H1 (cell line): ENCODE measurements around the gene CDC5L. TPM values are rescaled to one million over a fixed set of nuclear protein-coding genes. Genes with fewer than 3 reads are reported as not detected.

ENCODE experiments used
- CTCF ChIA-PET: fragments of 300-600 bp; sonication (Branson Sonifier 250); formaldehyde crosslinking; loops from one replicate; lab custom pipeline; 2021; ENCODE audit not compliant: partially characterized antibody; lab: Charles Lee
- POLR2A ChIA-PET: fragments of 300-600 bp; sonication (Branson Sonifier 250); formaldehyde crosslinking; loops from one replicate; lab custom pipeline; 2021; ENCODE audit warnings: inconsistent platforms; ENCODE audit not compliant: partially characterized antibody; lab: Charles Lee
- DNase-seq, 2 experiments: peaks; one replicate each; pipeline versions ENCODE4 v3.0.0 to v3.0.0-alpha.2; 2010 to 2022; ENCODE audit warnings: low spot score in 2 of 2, low read depth in 1 of 2, mixed read lengths in 1 of 2
- FAIRE-seq: peaks from 2 replicates; lab custom pipeline; 2011; peaks lifted over from hg19 to GRCh38; lab: Jason Lieb, UNC
- H2AFZ ChIP-seq: 2 replicates; pipeline ENCODE4 v1.8.1; 2012; ENCODE audit warnings: low read length, inconsistent platforms
- H2AK5ac ChIP-seq: 2 replicates; pipeline ENCODE4 v1.6.1; 2013; ENCODE audit warnings: low read depth, low read length
- H2BK120ac ChIP-seq: replicated peaks from 2 replicates; pipeline ENCODE3; 2013; ENCODE audit warnings: low read depth, low read length, inconsistent platforms
- H2BK12ac ChIP-seq: 2 replicates; pipeline ENCODE4 v1.6.1; 2013; ENCODE audit warnings: low read depth, low read length
- H2BK15ac ChIP-seq: 2 replicates; pipeline ENCODE4 v1.6.1; 2013; ENCODE audit warnings: low read length
- H2BK20ac ChIP-seq: 2 replicates; pipeline ENCODE4 v1.6.1; 2013; ENCODE audit warnings: low read length
- H2BK5ac ChIP-seq: 2 replicates; pipeline ENCODE4 v1.6.1; 2013; ENCODE audit warnings: low read depth, low read length
- H3K14ac ChIP-seq: 2 replicates; pipeline ENCODE4 v1.6.1; 2013; ENCODE audit warnings: inconsistent platforms; ENCODE audit not compliant: insufficient read length
- H3K18ac ChIP-seq: 2 replicates; pipeline ENCODE4 v1.6.1; 2013; ENCODE audit warnings: low read length; ENCODE audit errors: extremely low read depth
- H3K23ac ChIP-seq: 2 replicates; pipeline ENCODE4 v1.6.1; 2013; ENCODE audit warnings: inconsistent platforms; ENCODE audit not compliant: insufficient read length
- H3K23me2 ChIP-seq: 2 replicates; pipeline ENCODE4 v1.6.1; 2013; ENCODE audit warnings: low read depth, low read length
- H3K27ac ChIP-seq: 2 replicates; pipeline ENCODE4 v1.6.1; 2011; ENCODE audit warnings: low read depth, low read length, inconsistent platforms
- H3K27me3 ChIP-seq, 4 experiments: replicated peaks in 1 of 4; 1 replicate in 1 of 4; 2 replicates in 3 of 4; pipeline versions ENCODE4 v1.6.1 to v1.8.1; 2011 to 2013; ENCODE audit warnings: low read length in 3 of 4, mild to moderate bottlenecking in 3 of 4, inconsistent platforms in 2 of 4, mixed read lengths in 2 of 4, moderate library complexity in 1 of 4; ENCODE audit not compliant: control insufficient read depth in 3 of 4, insufficient read depth in 3 of 4; ENCODE audit errors: extremely low read depth in 1 of 4
- H3K36me3 ChIP-seq, 4 experiments: 2 replicates each; pipeline versions ENCODE4 v1.6.1 to v1.8.1; 2011 to 2013; ENCODE audit warnings: mild to moderate bottlenecking in 4 of 4, low read length in 3 of 4, moderate library complexity in 2 of 4, control low read depth in 1 of 4, inconsistent platforms in 1 of 4; ENCODE audit not compliant: insufficient read depth in 4 of 4, control insufficient read depth in 2 of 4
- H3K4ac ChIP-seq: replicated peaks from 2 replicates; pipeline ENCODE3; 2013; ENCODE audit warnings: low read length, low read depth, mixed read lengths, inconsistent platforms; ENCODE audit not compliant: insufficient read length
- H3K4me1 ChIP-seq, 4 experiments: replicated peaks in 1 of 4; 1 replicate in 1 of 4; 2 replicates in 3 of 4; pipeline versions ENCODE4 v1.6.1 to v1.8.1; 2011 to 2013; ENCODE audit warnings: low read length in 3 of 4, inconsistent platforms in 2 of 4, mixed read lengths in 1 of 4; ENCODE audit not compliant: insufficient read depth in 4 of 4, control insufficient read depth in 3 of 4
- H3K4me2 ChIP-seq, 2 experiments: 2 replicates each; pipeline versions ENCODE4 v1.6.1 to v1.8.1; 2011 to 2013; ENCODE audit warnings: low read depth in 2 of 2, low read length in 2 of 2, control low read depth in 1 of 2, inconsistent platforms in 1 of 2, mild to moderate bottlenecking in 1 of 2; ENCODE audit not compliant: insufficient read depth in 1 of 2
- H3K4me3 ChIP-seq, 4 experiments: fragments of 200-600, 300-600 bp in 1 of 4; sonication (generic), shearing (Covaris generic), sonication (Bioruptor Twin) in 1 of 4; 2 replicates each; pipeline versions ENCODE4 v1.5.1 to v1.8.1; 2011 to 2016; ENCODE audit warnings: low read length in 4 of 4, low read depth in 3 of 4, control low read depth in 2 of 4, inconsistent platforms in 2 of 4, mild to moderate bottlenecking in 2 of 4, mixed read lengths in 1 of 4, moderate library complexity in 1 of 4; ENCODE audit not compliant: insufficient read depth in 2 of 4; ENCODE audit errors: extremely low read depth in 1 of 4
- H3K56ac ChIP-seq: replicated peaks from 2 replicates; pipeline ENCODE3; 2013; ENCODE audit warnings: low read depth, mild to moderate bottlenecking, mixed read lengths, low read length, inconsistent platforms; ENCODE audit not compliant: insufficient read length
- H3K79me1 ChIP-seq: 2 replicates; pipeline ENCODE4 v1.6.1; 2013; ENCODE audit warnings: low read depth, low read length, control low read depth
- H3K79me2 ChIP-seq, 2 experiments: 2 replicates each; pipeline versions ENCODE4 v1.6.1 to v1.8.1; 2012 to 2013; ENCODE audit warnings: low read length in 2 of 2, mild to moderate bottlenecking in 2 of 2, inconsistent platforms in 1 of 2; ENCODE audit not compliant: insufficient read depth in 2 of 2, control insufficient read depth in 1 of 2
- H3K9ac ChIP-seq, 4 experiments: replicated peaks in 1 of 4; 1 replicate in 1 of 4; 2 replicates in 3 of 4; pipeline versions ENCODE4 v1.6.1 to v1.8.1; 2011 to 2013; ENCODE audit warnings: low read depth in 3 of 4, low read length in 3 of 4, control low read depth in 2 of 4, mild to moderate bottlenecking in 2 of 4, moderate library complexity in 2 of 4, inconsistent platforms in 1 of 4; ENCODE audit errors: extremely low read depth in 1 of 4
- H3K9me3 ChIP-seq, 2 experiments: 2 replicates each; pipeline versions ENCODE4 v1.6.1 to v1.8.1; 2012 to 2013; ENCODE audit warnings: mild to moderate bottlenecking in 2 of 2, moderate library complexity in 2 of 2, control low read depth in 1 of 2, inconsistent platforms in 1 of 2, low read depth in 1 of 2, low read length in 1 of 2, mixed read lengths in 1 of 2; ENCODE audit not compliant: insufficient read depth in 2 of 2
- H4K20me1 ChIP-seq, 2 experiments: replicated peaks in 1 of 2; 2 replicates each; pipeline versions ENCODE3 to v1.8.1; 2011 to 2013; ENCODE audit warnings: inconsistent platforms in 2 of 2, low read length in 2 of 2, mild to moderate bottlenecking in 1 of 2; ENCODE audit not compliant: insufficient read depth in 2 of 2, control insufficient read depth in 1 of 2
- H4K5ac ChIP-seq: 2 replicates; pipeline ENCODE4 v1.6.1; 2013; ENCODE audit warnings: low read length, low read depth, mixed read lengths, inconsistent platforms; ENCODE audit not compliant: insufficient read length
- H4K8ac ChIP-seq: 2 replicates; pipeline ENCODE4 v1.8.0; 2013; ENCODE audit warnings: mild to moderate bottlenecking, moderate library complexity, low read length, inconsistent platforms; ENCODE audit not compliant: insufficient read depth; ENCODE audit errors: extremely low read depth
- H4K91ac ChIP-seq: replicated peaks from 2 replicates; pipeline ENCODE3; 2013; ENCODE audit warnings: low read length, mixed read lengths, inconsistent platforms; ENCODE audit not compliant: insufficient read length
- ATF2 ChIP-seq: IDR thresholded peaks from 2 replicates; pipeline ENCODE4 v1.6.1; 2012; ENCODE audit warnings: low read length, inconsistent platforms
- BRCA1 ChIP-seq: IDR thresholded peaks from 2 replicates; pipeline ENCODE4 v1.6.1; 2012; ENCODE audit warnings: low read depth, low read length, improper control_type of control experiment
- CHD2 ChIP-seq: IDR thresholded peaks from 2 replicates; pipeline ENCODE4 v1.6.1; 2012; ENCODE audit warnings: low read length, improper control_type of control experiment
- CTCF ChIP-seq, 3 experiments: IDR thresholded peaks; 1 replicate in 2 of 3; 2 replicates in 1 of 3; pipeline versions ENCODE4 v1.5.1 to v1.6.1; 2011; ENCODE audit warnings: low read length in 3 of 3, mild to moderate bottlenecking in 3 of 3, inconsistent platforms in 2 of 3, low read depth in 1 of 3, moderate library complexity in 1 of 3; ENCODE audit not compliant: insufficient read depth in 1 of 3; ENCODE audit errors: control extremely low read depth in 1 of 3
- NANOG ChIP-seq: IDR thresholded peaks from 2 replicates; pipeline ENCODE4 v1.6.1; 2011; ENCODE audit warnings: low read length, low read depth, mild to moderate bottlenecking, inconsistent platforms; ENCODE audit not compliant: insufficient read depth, poor library complexity, severe bottlenecking
- NRF1 ChIP-seq: IDR thresholded peaks from 2 replicates; pipeline ENCODE4 v1.6.1; 2011; ENCODE audit warnings: mild to moderate bottlenecking, low read depth, low read length, improper control_type of control experiment
- RXRA ChIP-seq: IDR thresholded peaks from 2 replicates; pipeline ENCODE4 v1.6.1; 2011; ENCODE audit warnings: low read depth, mild to moderate bottlenecking, low read length, moderate library complexity; ENCODE audit not compliant: insufficient read depth
- WGBS, 2 experiments: shearing (Covaris generic) in 1 of 2; methylation state at CpG; one replicate each; pipeline versions ENCODE4 v1.1.6 to v1.1.7; 2013 to 2015; ENCODE audit warnings: low lambda C conversion rate in 2 of 2, mixed read lengths in 2 of 2, inconsistent platforms in 1 of 2, low coverage in 1 of 2, missing lambda C conversion rate in 1 of 2; ENCODE audit not compliant: insufficient replicate concordance in 2 of 2, insufficient coverage in 1 of 2, insufficient read length in 1 of 2; ENCODE audit errors: extremely low coverage in 1 of 2, missing lambda C conversion rate in 1 of 2; 5-methylcytosine and 5-hydroxymethylcytosine counted together
- polyA plus RNA-seq, 7 experiments: library from polyadenylated mRNA; depleted of rRNA in 3 of 7; stranded (reverse) in 5 of 7; unstranded in 2 of 7; fragments of >200 nt in 5 of 7; fragments of 200-250 nt in 2 of 7; gene quantifications; 1 replicate in 5 of 7; 2 replicates in 1 of 7; 4 replicates in 1 of 7; pipeline versions ENCODE4 v1.2.1 to v1.2.3, GENCODE V29; 2011 to 2013; ENCODE audit warnings: missing spikeins in 2 of 7, mixed read lengths in 2 of 7
- total RNA-seq: library from RNA; stranded (reverse); fragmentation: NEBNext Ultra II Directional; extraction: Animal tissue kit (Norgen Biotek cat#: 25700); gene quantifications from 2 replicates; pipeline ENCODE4 v1.2.1, GENCODE V29; 2021

Gene CDC5L
- total and polyA plus RNA-seq, 2 of the 8 experiments (the other 6 are each of a cell fraction or from before 2014, with no cell fraction given): 8.4 to 32.8 TPM

- WGBS, 2 experiments: 89% methylated on average over 15 of the region's 15 CpGs; no CpG with 5 or more reads in 1 of the 2 experiments
- Histone ChIP-seq H3K4me2 (no peak overlapping the region), H3K9ac (no peak overlapping the region), H2BK120ac (no peak overlapping the region), H2BK15ac (no peak overlapping the region), H2BK20ac (no peak overlapping the region), H2AFZ (no peak overlapping the region), H3K23me2 (no peaks in the 10 kb centered on the region), H3K4ac (no peak overlapping the region), H3K4me3 (no peak overlapping the region), H3K4me1 (no peaks in the 10 kb centered on the region), H2BK5ac (no peak overlapping the region), H3K23ac (no peak overlapping the region), H3K79me1 (no peaks in the 10 kb centered on the region), H3K9me3 (no peaks in the 10 kb centered on the region), H3K56ac (no peak overlapping the region), H3K36me3 (no peaks in the 10 kb centered on the region), H3K27me3 (no peaks in the 10 kb centered on the region; a peak in 1 of 7 replicates), H4K5ac (no peak overlapping the region), H2BK12ac (no peak overlapping the region), H3K27ac (no peak overlapping the region), H3K79me2 (no peaks in the 10 kb centered on the region), H4K20me1 (no peaks in the 10 kb centered on the region), H4K91ac (no peak overlapping the region)
- no peak for DNase-seq
- no peak for FAIRE-seq
- CTCF ChIA-PET: interaction anchor here (0.7 to 3.4 kb wide), 3 partner anchors 13 to 489 kb away, joined by 3 to 15 read pairs (median 9); no protein-coding TSS in a partner anchor
- POLR2A ChIA-PET: no interaction called here
- TF ChIP-seq NRF1 (no peak), CTCF (IDR thresholded peaks at IDR 0.05; ENCODE audit: control extremely low read depth in 1 of 3, insufficient read depth in 1 of 3, low read depth in 1 of 3, low read length in 3 of 3) (no peak), CHD2 (no peak), BRCA1 (no peak), ATF2 (no peak), RXRA (no peak), NANOG (no peak)
- TF ChIP-seq, all 59 proteins: peak for 0
- H4K8ac ChIP-seq: peak overlapping the region; percentile 59; the same call in 1 of the 2 replicates
- no peak overlapping the region for H3K14ac ChIP-seq
- no peak overlapping the region for H3K18ac ChIP-seq
- no peak overlapping the region for H2AK5ac ChIP-seq
These were observed 74.8 kb downstream of the CDC5L start for GRCh38 chr6:44462335-44462734.
